GM21737 (cell line): ENCODE data around the gene RNF115.
A peak's percentile ranks its signal among the peaks of the same experiment; 100 is the strongest.

Experiments
- ATAC-seq: cut with Tn5 transposase; IDR thresholded peaks from one replicate; pipeline ENCODE4 v1.9.1; 2021; ENCODE audit warnings: mild to moderate bottlenecking, moderate library complexity; ENCODE audit not compliant: unreplicated experiment

The RNF115 gene

DNA sequence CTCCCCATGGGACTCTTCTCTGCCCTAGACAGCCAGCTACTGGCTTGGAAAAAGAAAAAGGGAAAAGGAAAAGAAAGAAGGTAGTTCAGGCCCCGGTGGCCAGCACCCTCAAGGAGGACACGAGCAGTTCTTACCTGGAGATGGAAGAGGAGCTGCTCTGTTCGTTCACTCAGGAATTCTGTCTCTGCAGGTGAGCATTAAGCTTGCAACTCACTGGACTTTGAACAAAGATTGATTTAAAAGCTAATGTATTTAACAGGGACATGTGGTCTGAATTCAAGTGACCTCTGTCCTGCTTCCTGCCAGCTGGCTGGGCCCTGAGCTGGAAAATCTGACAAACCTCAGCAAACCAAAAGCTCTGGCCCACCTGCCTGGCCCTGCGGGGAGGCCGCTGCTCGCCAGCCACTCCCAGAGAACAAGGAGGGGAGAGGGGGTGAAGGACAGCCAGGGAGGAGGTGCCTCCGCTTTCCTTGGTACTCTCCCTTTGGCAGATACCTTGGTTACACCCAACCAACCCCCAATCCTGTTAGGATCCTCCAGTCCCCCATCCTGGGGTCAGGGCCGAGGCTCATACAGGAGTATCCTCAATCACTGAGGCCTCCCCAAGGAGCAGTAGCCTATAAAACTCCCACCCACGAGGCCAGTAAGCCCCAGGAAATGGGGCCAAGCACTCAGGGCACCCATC lies 116.6 kb downstream of the RNF115 start, which contains the start of gene PDZK1:
Gene PDZK1, minus strand, starts transcription at position 186 of the 685 bp plus-strand sequence. CDS start 19,347 bp downstream, outside the sequence.
- ATAC-seq, result no peak

DNA sequence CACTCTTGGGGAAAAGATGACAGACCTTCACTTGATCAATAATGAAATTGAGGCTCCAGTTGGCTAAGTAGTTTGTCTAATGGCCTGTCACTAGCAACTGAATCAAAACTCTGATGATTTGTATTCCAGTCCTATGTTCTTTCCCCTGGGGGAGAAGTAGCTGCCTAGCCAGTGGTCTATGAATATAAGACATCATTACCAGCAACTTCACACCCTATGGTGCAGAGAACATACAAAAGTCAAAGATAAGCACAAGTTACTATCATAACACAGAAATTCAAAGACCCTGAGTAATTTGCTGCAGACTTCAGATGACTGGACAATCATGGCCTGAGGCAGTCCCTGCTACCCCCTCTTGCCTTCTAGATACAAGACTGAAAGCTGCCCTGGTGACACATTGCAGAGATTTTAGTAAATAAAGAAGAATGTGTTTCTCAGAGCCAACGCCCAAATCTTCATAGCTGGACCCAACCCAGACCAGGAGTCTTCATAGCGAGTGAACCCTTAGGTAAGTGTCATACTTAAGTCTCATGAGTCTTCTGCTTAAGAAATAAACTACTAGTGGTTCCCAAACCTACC lies 117.7 kb downstream of the RNF115 start:
- ATAC-seq, result no peak

DNA sequence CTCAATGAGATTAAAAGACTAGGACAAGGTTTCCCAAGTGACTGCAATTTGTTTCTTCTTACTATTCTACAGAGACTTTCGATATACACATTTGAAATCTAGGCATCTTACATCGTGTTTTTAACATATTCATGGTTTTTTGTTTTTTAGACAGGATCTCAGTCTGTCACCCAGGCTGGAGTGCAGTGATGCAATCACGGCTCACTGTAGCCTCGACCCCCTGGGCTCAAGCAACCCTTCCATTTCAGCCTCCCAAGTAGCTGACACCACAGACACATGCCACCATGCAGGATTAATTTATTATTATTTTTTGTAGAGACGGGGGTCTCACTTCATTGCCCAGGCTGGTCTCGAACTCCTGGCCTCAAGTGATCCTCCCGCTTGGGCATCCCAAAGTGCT lies 118.3 kb downstream of the RNF115 start:
- ATAC-seq, result no peak

DNA sequence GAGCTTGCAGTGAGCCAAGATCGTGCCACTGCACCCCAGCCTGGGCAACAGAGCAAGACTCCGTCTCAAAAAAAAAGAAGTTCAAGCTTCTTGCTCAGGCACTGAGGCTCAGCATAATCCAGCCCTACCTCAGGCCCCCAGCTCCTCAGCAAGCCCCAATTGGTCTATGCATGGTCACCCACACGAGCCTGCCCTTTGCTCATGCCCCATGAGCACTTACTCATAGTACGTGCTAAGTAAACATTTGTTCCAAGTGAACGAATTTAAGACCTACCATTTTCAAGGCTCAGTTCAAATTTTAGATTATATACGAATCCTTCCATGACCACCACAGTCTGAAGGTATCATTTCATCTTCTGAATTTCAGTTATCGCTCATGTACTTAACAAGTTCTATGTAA lies 121.1 kb downstream of the RNF115 start:
- no peak for ATAC-seq

DNA sequence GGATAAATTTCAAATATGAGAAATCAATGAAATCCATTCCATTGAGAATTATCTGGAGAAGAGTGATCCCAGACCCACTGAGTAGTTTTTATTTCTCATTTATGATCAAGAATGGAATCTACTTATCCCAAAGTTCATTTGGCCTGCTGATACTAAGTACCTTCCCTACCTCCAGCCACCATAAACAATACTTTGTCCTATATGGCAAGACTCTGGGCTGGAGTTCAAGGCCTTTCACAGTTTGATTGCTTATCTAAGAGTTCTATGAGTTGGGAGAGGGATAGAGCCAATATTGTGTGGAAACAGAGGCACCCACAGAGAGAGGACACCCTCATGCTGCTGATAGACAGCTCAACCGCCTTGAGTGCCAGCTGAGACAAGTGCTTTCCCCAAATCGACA lies 121.8 kb downstream of the RNF115 start:
- no peak for ATAC-seq

DNA sequence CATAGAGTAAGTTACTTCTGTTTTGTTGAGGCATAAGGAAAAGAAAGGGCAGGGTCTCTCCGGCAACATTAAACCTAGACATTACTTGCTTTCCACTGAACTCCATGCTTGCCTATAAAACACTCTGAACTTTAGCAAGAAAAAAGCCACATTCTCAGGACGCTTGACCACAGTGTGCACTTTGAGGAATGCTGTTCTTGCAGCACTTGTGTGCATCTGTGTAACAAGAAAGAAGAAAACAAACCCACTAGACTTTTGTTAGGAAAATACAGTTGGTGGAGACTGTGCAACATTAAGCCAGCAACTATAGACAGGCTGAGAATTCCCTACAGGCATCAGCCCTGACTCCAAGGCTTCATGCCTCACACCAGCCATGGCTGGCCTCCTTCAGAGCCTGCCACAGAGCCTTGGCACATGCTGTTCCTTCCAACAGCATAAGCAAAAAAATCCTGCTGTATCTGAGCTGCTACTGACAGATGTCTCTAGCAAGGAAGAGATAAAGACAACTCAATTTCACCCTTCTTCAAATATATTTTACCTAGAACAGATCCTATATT lies 122.5 kb downstream of the RNF115 start:
- no peak for ATAC-seq

DNA sequence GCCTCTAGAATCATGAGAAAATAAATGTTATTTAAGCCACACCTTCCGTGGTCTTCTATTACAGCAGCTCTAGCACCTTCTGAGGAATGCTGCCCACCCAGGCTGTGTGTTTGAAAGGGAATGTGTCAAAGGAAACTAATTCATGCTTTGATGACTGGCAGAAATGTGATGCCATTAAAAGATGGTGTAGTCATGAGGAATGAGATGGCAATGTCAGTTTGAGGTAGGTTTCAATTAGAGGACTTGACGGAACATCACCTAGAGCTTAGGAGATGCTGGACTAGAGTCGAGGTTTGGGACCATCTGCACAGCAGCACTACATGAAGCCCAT lies 127.3 kb downstream of the RNF115 start:
- ATAC-seq, result no peak

DNA sequence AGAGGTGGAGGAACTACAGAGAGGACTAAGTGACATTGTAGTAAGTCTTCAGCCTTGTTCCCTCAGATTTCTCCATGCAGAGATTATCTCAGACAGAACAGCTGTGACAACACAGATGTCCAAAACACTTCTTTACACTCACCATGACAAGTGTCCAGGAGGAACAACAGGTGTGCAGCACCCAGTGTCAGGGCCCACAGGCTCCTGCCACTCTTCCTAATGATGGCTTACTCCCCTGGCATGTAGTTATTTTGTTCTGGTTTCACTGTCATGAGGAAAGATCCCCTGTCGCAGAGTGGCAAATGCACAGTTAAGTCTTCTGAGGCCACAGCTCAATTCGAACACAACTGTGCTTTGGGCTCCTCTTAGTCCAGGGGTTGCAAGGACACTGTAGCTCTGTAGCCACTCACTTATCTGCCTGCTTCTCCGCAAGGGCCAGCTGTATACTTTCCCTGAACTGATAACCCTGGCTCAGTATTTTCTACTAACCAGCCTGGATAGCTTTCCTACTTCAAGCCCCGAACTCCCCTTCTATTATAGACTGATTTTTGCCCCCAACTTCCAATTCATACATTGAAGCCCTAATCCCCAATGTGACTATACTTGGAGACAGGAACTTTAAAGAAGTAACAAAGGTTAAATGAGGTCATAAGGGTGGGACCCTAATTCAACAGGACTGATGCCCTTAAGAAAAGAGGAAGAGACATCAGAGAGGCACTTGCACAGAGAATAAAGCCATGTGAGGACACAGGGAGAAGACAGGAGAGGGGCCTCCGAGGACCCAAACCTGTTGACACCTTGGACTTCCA lies 127.9 kb downstream of the RNF115 start:
- ATAC-seq, result no peak

DNA sequence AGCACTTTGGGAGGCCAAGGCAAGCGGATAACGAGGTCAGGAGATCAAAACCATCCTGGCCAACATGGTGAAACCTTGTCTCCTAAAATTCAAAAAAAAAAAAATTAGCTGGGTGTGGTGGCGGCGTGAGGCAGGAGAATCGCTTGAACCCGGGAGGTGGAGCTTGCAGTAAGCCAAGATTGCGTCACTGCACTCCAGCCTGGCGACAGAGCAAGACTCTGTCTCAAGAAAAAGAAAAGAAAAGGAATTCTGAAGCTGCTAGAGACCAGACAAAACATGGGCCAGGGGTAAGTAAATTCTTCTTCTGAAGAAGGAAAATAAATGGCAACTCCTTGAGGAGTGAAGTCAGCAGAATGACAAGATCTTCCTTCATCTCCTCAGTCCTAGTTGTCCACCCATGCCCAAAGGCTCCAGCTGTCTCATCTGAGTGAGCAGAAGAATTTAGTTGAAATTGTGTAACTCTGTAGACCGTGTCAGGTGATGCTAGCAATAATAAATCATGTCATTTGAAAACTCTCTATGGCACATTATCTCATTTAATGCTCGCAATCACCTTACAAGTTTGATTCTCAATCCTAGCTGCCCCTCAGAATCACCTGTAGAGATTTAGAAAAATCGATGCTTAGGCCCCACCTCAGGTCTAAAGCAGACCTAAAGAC lies 131.0 kb downstream of the RNF115 start:
- ATAC-seq, result no peak

DNA sequence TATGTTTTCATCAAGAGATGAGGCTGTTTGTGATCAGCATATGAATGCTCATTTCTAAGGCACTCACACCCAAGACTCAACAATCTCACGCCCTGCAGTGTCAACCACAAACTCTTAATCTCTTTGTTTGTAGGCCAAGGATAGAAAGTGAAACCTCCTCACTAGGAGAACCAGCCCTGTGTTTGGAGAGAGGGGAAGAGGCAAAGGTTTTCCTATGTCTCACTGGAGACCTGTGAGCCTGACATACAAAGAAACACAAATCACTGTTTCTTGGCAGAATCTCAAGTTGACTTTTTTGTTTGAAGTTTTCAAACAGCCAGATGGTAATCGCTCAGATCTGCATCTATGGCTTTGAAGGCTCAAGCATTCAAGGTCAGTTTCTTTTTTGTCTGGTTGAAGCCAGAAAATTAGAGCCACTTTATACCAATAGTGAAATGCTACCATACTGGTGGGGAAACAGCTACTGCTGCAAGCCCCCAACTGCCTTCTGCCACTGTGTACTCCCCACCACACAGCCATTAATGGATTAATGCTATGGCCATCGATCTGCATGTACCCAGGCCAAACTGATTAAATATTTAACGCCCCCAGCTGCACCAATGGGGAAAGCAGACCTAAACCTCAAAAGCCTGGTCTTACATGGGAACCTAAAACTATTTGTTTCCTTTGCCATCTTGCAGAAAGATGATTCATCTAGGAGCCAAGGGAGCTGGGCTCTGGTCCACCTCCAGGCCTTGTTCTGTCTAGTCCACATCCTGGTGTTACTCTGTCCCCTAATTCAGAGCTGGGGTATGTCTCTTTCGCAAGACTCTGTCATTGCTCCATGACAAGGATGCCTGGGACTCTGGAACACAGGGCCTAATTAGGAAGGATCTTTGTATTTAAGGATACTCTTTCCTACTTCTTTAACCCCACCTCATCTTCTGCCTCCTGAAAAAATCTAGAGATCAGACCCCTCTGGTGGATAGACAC lies 133.0 kb downstream of the RNF115 start:
- peak; percentile 82 for ATAC-seq

DNA sequence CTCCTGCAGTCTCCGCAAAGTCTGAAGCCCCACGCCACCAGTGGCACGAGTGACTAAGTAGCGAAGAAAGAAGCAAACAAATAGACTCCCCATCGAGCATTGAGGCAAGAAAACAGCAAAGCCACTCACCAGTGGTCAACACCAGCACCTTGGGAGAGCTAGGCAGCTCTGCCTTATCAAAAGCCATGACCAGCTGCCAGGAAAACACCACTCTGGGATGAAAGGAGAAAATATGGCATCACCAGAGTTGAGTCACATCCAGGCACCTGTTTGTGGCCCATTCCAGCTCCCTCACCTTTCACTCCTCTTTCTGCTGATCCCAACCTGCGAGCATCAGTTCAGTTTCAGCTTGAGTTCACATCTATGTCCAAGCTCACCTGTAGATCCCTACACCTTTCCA lies 134.0 kb downstream of the RNF115 start:
- no peak for ATAC-seq

DNA sequence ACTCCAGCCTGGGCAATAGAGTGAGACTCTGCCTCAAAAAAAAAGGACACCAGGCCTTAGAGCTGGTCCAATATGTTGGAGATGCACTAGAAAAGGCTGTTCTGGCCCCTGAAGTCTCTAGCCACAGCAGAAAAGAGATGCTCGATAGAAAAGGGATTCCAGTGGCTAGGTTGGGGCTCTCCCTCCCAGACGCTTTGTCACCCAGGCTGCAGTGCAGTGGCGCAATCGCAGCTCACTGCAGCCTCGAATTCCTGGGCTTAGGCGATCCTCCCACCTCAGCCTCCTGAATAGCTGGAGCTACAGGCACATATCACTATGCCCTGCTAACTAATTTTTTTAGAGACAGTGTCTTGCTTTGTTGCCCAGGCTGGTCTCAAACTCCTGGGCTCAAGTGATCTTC lies 135.0 kb downstream of the RNF115 start:
- no peak for ATAC-seq
